Central memory CD8-positive, alpha-beta T cell (primary cell): ENCODE results near the gene CEP41.

Experiments
- ATAC-seq: fragments of 150-1000 bp; cut with Tn5 transposase; replicated peaks from 2 replicates; pipeline ENCODE4 v1.10.0; 2022; ENCODE audit warnings: mild to moderate bottlenecking, moderate FRiP score, moderate number of reproducible peaks; ENCODE audit not compliant: poor library complexity, severe bottlenecking; ENCODE audit errors: extremely low read depth
- DNase-seq, 2 donors: peaks; one replicate each; pipeline ENCODE4 v3.0.0; 2021; ENCODE audit warnings: low spot score in 2 of 2
- H3K27ac Mint-ChIP-seq: one replicate; pipeline ENCODE4 v1.8.0; 2022; ENCODE audit warnings: low read depth, mild to moderate bottlenecking, moderate library complexity, mixed read lengths
- H3K27me3 Mint-ChIP-seq: one replicate; pipeline ENCODE4 v1.8.0; 2022; ENCODE audit warnings: mixed read lengths
- H3K36me3 Mint-ChIP-seq: one replicate; pipeline ENCODE4 v1.8.0; 2022; ENCODE audit warnings: mild to moderate bottlenecking, moderate library complexity, mixed read lengths; ENCODE audit not compliant: insufficient read depth
- H3K4me1 Mint-ChIP-seq: one replicate; pipeline ENCODE4 v1.8.0; 2022; ENCODE audit warnings: mixed read lengths
- H3K4me3 Mint-ChIP-seq: one replicate; pipeline ENCODE4 v1.8.0; 2022; ENCODE audit warnings: mild to moderate bottlenecking, moderate library complexity, mixed read lengths
- H3K9me3 Mint-ChIP-seq: one replicate; pipeline ENCODE4 v1.8.0; 2022; ENCODE audit warnings: mixed read lengths

Gene CEP41

DNA sequence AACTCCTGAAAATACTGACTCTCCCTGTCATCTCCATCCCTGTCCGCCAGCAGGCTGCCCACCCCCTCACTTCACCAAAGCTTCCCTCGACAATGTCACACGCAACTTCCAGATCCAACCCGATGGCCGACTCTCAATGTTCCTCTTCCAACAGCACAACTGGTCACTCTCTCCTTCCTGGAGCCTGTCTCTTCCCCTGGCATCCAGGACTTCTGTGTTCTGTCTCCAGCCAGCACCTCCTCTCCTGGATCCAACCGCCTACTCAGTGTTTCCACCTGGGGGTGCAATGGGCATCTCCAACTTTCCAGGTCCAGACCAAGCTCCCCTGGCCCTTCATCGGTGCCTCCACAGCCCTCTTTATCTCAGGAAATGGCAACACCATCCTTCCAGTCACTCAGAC lies 87.6 kb downstream of the CEP41 start:
- Mint-ChIP-seq H3K27me3 (peaks cover 41% of the 10 kb centered on the region), H3K4me3 (no peak overlapping the region), H3K36me3 (no peaks in the 10 kb centered on the region), H3K27ac (no peak overlapping the region), H3K9me3 (no peaks in the 10 kb centered on the region), H3K4me1 (no peaks in the 10 kb centered on the region)
- no peak for ATAC-seq
- no peak for DNase-seq

DNA sequence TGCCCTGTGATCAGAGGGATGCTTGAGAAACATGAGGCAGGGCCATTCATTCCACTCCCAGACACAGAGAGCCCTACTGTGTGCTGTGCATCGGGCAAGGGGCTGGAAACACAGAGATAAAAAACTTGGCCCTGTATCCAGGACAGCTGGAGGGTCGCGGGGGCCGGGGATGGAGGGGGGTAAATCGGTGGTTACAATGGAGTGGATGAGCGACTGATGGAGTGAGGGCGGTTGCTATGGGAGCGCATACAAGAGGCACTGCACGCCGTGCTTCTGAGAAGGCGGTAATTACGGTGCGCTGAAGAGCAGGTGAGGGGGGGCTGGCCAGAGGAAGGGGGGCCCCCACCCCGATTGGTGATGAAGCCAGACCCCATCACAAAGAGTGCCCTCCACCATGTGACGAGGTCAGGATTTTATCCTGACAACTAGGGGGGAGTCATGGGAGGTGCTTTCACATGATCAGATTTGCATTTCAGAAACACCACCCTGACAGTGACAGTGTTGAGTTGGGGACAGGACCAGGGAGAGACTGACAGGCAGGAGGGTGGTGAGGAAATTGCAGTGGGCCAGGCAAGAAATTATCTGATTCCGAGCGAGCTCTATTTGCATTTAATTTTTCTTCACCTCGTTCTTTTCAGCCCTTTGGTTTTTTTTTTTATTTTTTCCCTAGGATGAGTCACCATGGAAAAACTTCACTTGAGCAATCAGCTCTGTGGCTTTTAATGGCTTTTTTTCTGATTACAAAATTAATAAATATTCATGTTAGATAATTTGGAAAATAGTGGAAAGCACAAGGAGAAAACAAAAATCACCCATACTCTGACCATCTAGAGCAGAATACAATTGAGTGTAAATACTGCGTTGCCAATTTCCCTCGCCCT lies 88.4 kb downstream of the CEP41 start:
- DNase-seq (no peak), ATAC-seq (no peak)
- H3K27ac Mint-ChIP-seq, result no peak overlapping the region
- H3K4me3 Mint-ChIP-seq, result no peak overlapping the region
- no peaks in the 10 kb centered on the region for H3K36me3 Mint-ChIP-seq
- no peaks in the 10 kb centered on the region for H3K4me1 Mint-ChIP-seq
- H3K9me3 Mint-ChIP-seq, result no peaks in the 10 kb centered on the region
- H3K27me3 Mint-ChIP-seq, result peaks cover 49% of the 10 kb centered on the region

GRCh38 chr7:130351791-130352090 lies 89.1 kb downstream of the CEP41 start:
- ATAC-seq (no peak), DNase-seq (no peak)
- H3K27me3 Mint-ChIP-seq, result peaks cover 56% of the 10 kb centered on the region
- no peaks in the 10 kb centered on the region for H3K4me1 Mint-ChIP-seq
- no peak overlapping the region for H3K4me3 Mint-ChIP-seq
- no peak overlapping the region for H3K27ac Mint-ChIP-seq
- H3K9me3 Mint-ChIP-seq, result no peaks in the 10 kb centered on the region
- no peaks in the 10 kb centered on the region for H3K36me3 Mint-ChIP-seq

DNA sequence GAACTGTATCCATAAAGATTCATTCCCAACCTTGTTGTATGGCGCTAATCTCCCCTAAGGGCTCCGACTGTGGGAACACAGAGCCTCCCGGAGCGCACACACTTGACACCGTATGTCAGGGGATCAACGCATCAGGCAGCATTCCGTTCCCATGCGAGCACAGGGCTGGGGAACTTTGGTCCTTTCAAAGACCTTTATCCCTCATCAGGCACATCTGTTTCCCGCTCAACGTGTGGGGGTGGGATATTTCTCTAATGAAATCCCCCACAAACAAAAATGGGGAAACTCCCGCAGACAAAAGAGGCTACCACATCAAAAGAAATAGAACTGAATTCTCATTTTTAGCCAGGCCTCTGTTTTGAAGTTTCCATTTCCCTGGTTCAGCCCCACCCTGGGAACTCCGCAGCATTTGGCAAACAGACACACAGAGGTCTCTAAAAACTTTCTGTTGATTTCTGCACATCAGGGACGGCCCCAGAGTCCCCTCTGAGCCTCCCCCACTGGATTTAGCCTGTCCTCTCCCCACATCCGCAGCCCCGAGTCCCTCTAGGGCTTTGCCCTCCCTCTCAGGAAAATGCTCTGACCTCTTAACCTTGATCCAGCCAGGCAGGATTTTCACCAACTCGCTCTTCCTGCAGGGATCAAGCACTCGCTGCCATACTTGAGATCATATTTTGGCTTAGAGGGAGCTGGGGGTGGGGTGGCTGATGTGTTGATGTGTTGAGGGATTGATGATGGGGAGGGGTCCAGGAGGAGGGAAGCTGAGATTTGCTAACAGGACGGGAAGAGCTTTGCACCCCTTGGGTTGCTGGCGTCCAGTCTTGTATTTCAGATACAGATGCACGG lies 89.6 kb downstream of the CEP41 start:
- Mint-ChIP-seq H3K9me3 (no peaks in the 10 kb centered on the region), H3K4me3 (no peak overlapping the region), H3K27ac (no peak overlapping the region), H3K36me3 (no peaks in the 10 kb centered on the region), H3K4me1 (no peaks in the 10 kb centered on the region), H3K27me3 (peaks cover 58% of the 10 kb centered on the region)
- ATAC-seq (no peak), DNase-seq (no peak)

DNA sequence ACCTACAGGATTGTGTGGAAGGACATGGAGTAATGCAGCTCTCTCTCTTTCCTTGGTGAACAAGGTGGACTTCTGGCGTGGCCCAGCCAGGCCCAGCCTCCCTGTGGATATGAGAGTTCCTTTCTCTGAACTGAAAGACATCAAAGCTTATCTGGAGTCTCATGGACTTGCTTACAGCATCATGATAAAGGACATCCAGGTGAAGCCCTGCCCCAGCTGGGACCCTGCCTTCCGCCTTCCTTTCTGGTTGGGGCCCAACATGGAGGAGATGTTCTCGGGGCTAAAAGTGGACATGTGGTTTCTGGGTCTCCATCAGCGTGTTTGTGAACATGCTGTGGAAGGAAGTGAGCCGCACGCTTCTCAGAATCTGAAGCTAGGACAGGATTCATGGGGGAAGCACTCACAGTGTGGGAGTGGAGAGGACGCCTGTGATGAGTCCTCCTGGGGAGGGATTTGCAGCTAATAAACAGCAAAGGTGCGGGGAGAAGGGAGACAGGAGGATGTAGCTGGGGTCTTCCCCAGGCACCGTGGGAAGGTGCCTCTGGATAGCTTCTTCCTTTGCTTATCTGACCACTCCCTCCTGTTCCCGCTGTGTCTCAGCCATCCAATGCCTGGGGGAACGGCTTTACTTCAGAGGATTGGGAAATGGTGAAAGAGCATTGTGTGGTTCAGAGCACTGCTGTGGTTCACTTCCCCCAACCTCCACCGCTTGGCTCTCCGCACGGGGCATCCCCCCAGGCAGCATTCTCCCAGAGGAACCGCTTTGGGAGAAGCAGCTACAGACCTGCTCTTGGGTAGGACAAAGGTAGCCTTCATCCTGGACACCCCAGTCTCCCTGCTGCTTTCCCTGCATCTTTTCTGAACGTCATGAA lies 90.7 kb downstream of the CEP41 start:
- Mint-ChIP-seq H3K9me3 (no peaks in the 10 kb centered on the region), H3K4me1 (no peaks in the 10 kb centered on the region), H3K27ac (no peak overlapping the region), H3K4me3 (no peak overlapping the region), H3K27me3 (peaks cover 63% of the 10 kb centered on the region), H3K36me3 (no peaks in the 10 kb centered on the region)
- DNase-seq (no peak), ATAC-seq (no peak)

DNA sequence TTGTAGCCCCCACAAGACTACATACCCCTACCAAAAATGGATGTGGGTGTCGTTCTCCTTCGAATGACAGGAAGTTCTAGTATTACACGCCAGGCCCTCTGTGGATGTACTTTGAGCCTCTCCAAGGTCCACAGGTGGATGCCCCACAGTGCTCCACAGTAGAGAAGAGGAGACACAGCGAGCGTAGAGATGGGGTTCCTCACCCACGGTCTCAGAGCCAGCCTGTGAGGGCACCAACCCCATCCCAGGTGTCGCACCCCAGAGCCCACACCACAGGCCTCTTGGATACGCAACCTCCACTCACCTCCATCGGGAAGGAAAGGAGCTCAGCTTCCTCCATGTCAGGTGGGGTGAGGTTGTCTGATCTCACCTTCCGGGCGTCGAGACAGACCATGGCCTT lies 93.9 kb downstream of the CEP41 start:
- Mint-ChIP-seq H3K27me3 (peaks cover 76% of the 10 kb centered on the region), H3K9me3 (no peaks in the 10 kb centered on the region), H3K4me1 (no peaks in the 10 kb centered on the region), H3K36me3 (no peaks in the 10 kb centered on the region), H3K4me3 (no peak overlapping the region), H3K27ac (no peak overlapping the region)
- DNase-seq (no peak), ATAC-seq (no peak)

GRCh38 chr7:130346177-130346905 lies 94.5 kb downstream of the CEP41 start:
- Mint-ChIP-seq H3K4me1 (no peaks in the 10 kb centered on the region), H3K36me3 (no peaks in the 10 kb centered on the region), H3K27me3 (peaks cover 70% of the 10 kb centered on the region), H3K4me3 (no peak overlapping the region), H3K9me3 (no peaks in the 10 kb centered on the region), H3K27ac (no peak overlapping the region)
- no peak for ATAC-seq
- no peak for DNase-seq

GRCh38 chr7:130345725-130346124 lies 95.1 kb downstream of the CEP41 start:
- no peak for DNase-seq
- no peak for ATAC-seq
- no peaks in the 10 kb centered on the region for H3K4me1 Mint-ChIP-seq
- no peak overlapping the region for H3K27ac Mint-ChIP-seq
- H3K4me3 Mint-ChIP-seq, result no peak overlapping the region
- no peaks in the 10 kb centered on the region for H3K36me3 Mint-ChIP-seq
- H3K27me3 Mint-ChIP-seq, result peaks cover 63% of the 10 kb centered on the region
- H3K9me3 Mint-ChIP-seq, result no peaks in the 10 kb centered on the region

DNA sequence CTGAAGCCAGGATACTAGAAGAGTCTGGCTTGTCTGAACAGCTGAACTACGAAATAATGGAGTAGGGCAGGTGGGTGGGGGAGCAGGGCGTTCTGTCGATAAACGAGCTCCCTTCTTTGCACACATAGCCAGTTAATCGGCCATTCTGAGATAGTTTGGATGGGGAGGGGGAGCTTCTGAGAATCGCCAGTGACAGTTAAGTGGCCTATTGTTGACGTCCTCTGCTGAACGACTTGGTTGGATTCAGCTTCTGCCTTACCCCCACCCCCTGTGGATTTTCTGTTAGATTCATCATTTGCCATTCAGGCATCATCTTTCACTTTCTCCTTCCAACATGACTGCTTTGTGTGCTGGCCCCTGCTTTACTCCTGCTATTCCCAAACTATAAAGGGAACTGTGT lies 95.7 kb downstream of the CEP41 start:
- peaks cover 58% of the 10 kb centered on the region for H3K27me3 Mint-ChIP-seq
- no peaks in the 10 kb centered on the region for H3K9me3 Mint-ChIP-seq
- H3K4me1 Mint-ChIP-seq, result no peaks in the 10 kb centered on the region
- DNase-seq (no peak), ATAC-seq (no peak)
- H3K4me3 Mint-ChIP-seq, result no peak overlapping the region
- no peaks in the 10 kb centered on the region for H3K36me3 Mint-ChIP-seq
- no peak overlapping the region for H3K27ac Mint-ChIP-seq

- no peak within 1 kb of the TSS for H3K27ac Mint-ChIP-seq
- no peak within 1 kb of the TSS for H3K4me3 Mint-ChIP-seq
- no peak for ATAC-seq
- peaks cover 52% of the 10 kb centered on the region for H3K27me3 Mint-ChIP-seq
- H3K4me1 Mint-ChIP-seq, result no peaks in the 10 kb centered on the region
- H3K36me3 Mint-ChIP-seq, result no peaks in the 10 kb centered on the region
- no peaks in the 10 kb centered on the region for H3K9me3 Mint-ChIP-seq
- DNase-seq, result no peak
Measured at GRCh38 chr7:130344271-130344866, 96.4 kb downstream of the CEP41 start, which contains the start of gene CPA5. Gene CPA5 (plus strand): TSS chr7:130344816. CDS start chr7:130346486, 1,670 bp downstream.
